ENCODE results near the gene PAX7. TPM values are rescaled to one million over a fixed set of nuclear protein-coding genes. Genes with fewer than 3 reads are reported as not detected.

PAX7 gene
- total RNA-seq, 1 donor from 2014 or later = not detected

DNA sequence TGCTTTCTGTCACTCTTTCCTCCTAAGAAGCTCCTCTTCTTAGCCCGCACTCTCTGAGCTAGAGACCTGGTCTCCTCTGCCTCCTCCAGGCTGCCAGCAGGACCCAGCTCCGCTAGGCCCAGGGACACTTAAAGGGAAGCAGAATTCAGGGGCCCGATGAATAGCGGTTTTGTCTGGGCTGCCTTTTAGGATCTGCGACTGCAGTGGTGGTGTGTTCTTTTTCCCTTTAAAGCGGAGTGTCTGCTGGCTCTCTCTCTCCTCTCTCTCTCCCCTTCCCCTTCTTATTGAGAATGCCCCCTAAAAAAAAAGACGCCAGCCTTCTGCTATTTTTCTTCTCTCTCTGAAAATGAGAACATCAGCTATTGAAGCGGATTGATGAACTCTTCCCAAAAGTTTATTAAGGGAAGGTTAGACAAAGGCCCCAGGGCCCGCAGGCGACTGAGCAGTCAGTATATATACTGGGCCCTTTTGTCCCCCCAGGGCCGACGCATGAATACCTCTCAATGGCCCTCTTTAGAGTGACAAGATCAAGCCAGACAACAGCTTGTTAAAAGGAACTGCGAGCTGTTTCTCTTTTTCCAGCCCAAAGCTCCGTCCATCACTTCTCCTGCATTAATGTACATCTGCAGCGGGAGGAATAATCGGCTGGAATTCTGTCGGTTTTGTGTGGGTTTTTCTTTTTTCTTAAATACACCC is 27.0 kb downstream of the PAX7 start:
- no peak overlapping the region for H3K4me3 ChIP-seq
- peaks cover 62% of the 10 kb centered on the region for H3K27me3 ChIP-seq
- ATAC-seq (no peak), DNase-seq (no peak)
- intact Hi-C loops (cut with DNase I) = no loop called here
- TF ChIP-seq, protein P1, sequence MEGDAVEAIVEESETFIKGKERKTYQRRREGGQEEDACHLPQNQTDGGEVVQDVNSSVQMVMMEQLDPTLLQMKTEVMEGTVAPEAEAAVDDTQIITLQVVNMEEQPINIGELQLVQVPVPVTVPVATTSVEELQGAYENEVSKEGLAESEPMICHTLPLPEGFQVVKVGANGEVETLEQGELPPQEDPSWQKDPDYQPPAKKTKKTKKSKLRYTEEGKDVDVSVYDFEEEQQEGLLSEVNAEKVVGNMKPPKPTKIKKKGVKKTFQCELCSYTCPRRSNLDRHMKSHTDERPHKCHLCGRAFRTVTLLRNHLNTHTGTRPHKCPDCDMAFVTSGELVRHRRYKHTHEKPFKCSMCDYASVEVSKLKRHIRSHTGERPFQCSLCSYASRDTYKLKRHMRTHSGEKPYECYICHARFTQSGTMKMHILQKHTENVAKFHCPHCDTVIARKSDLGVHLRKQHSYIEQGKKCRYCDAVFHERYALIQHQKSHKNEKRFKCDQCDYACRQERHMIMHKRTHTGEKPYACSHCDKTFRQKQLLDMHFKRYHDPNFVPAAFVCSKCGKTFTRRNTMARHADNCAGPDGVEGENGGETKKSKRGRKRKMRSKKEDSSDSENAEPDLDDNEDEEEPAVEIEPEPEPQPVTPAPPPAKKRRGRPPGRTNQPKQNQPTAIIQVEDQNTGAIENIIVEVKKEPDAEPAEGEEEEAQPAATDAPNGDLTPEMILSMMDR (IDR thresholded peaks at IDR 0.05) = no peak
- H3K36me3 ChIP-seq = no peaks in the 10 kb centered on the region
- H3K4me1 ChIP-seq = no peaks in the 10 kb centered on the region
- no peak overlapping the region for H3K27ac ChIP-seq
- H3K9me3 ChIP-seq = no peaks in the 10 kb centered on the region

- no peaks in the 10 kb centered on the region for H3K9me3 ChIP-seq
- peaks cover 50% of the 10 kb centered on the region for H3K27me3 ChIP-seq
- no peak overlapping the region for H3K4me3 ChIP-seq
- no peaks in the 10 kb centered on the region for H3K36me3 ChIP-seq
- DNase-seq (no peak), ATAC-seq (no peak)
- H3K27ac ChIP-seq = no peak overlapping the region
- no peaks in the 10 kb centered on the region for H3K4me1 ChIP-seq
- TF ChIP-seq, protein P1 (IDR thresholded peaks at IDR 0.05) = no peak
- intact Hi-C loops (cut with DNase I) = no loop called here
Observed at GRCh38 chr1:18658831-18659230, 28.2 kb downstream of the PAX7 start.

DNA sequence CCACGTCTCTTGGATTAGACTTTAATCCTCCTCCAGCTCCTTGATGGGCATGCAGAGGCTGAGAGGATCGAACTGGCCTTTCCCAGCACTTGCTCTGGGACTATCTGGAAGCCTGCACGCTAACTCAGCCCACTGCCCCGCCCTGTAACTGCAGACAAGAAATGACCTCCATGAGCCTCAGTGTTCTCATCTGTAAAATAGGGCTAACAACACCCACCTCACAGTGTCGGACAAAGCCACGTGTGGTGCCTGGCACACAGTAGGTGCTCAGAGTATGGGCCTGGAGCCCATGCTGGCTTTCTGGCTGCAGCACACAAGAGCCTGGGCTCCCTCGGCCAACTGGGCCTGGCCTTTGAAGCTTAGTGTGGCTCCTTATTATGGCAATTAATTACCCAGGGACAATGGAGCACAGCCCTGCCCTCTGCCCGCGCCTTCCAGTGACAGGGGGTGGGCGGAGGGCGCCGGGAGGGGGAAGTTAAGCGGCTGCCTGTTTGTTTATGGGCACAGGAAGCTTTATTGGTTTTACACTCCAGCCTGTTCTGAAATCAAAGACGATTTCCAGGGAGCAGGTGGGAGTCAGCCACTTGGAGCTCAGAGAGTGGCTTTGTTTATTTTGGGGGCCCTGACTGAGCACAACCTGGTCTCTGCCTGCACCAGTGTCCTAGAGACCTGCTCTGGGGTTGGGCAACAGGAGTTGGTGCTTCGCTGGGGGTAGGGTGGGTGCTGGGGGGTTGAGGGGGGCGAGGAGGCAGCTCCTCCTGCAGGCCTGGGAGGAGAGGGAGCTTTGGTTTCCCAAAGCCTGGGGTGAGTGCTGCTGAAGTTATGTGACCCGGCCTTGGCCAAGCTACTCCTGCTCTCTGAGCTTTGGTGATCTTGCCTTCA is 31.0 kb downstream of the PAX7 start:
- H3K27ac ChIP-seq = no peak overlapping the region

GRCh38 chr1:18662286-18662639 is 31.6 kb downstream of the PAX7 start:
- no peak for ATAC-seq
- TF ChIP-seq, protein P1 (IDR thresholded peaks at IDR 0.05) = no peak
- H3K27ac ChIP-seq = no peak overlapping the region
- no peak for DNase-seq
- intact Hi-C loops (cut with DNase I) = no loop called here
- H3K27me3 ChIP-seq = peaks cover 25% of the 10 kb centered on the region
- no peak overlapping the region for H3K4me3 ChIP-seq
- H3K36me3 ChIP-seq = no peaks in the 10 kb centered on the region
- peaks cover 5% of the 10 kb centered on the region for H3K4me1 ChIP-seq
- H3K9me3 ChIP-seq = no peaks in the 10 kb centered on the region

More for the DNA sequence above, 31.0 kb downstream of the PAX7 start:
- H3K9me3 ChIP-seq = no peaks in the 10 kb centered on the region
- H3K4me3 ChIP-seq = no peak overlapping the region
- H3K27me3 ChIP-seq = peaks cover 30% of the 10 kb centered on the region
- no peaks in the 10 kb centered on the region for H3K36me3 ChIP-seq
- DNase-seq (no peak), ATAC-seq (no peak)
- intact Hi-C loops (cut with DNase I) = no loop called here
- TF ChIP-seq, protein P1 (IDR thresholded peaks at IDR 0.05) = no peak
- H3K4me1 ChIP-seq = peaks cover 5% of the 10 kb centered on the region

DNA sequence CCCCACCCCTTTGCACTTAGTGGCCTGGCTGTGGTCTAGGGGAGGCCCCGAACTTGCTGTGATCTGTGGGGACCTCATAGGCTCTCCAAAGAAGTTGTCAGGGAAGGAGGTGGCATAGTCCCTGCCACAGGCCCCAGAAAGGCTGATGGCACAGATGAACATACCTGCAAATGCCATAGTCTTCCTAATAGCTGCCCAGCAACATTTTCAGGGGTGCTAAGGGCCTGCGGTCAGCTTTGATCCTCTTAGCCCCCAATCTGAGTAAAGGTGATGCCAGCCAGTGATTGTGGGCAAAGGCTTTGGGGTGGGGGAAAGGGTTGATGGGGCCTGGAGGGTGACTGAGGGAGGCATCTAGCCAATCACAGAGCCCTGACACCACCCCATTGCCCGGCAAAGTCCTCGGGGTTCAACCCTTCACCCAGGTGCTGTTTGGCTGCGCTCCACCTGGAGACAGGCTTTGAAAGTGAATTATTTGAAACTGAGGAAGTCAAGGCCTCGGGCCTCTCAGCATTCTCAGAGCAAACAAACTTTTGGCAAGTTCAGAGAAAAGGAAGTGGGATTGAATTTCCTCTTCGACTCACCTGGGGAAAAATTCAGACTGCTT is 35.8 kb downstream of the PAX7 start:
- DNase-seq (peak; percentile 77), ATAC-seq (peak; percentile 46)
- no peaks in the 10 kb centered on the region for H3K9me3 ChIP-seq
- peaks cover 9% of the 10 kb centered on the region for H3K27me3 ChIP-seq
- H3K27ac ChIP-seq = no peak overlapping the region
- TF ChIP-seq, protein P1 (IDR thresholded peaks at IDR 0.05) = no peak
- H3K4me3 ChIP-seq = no peak overlapping the region
- no peaks in the 10 kb centered on the region for H3K36me3 ChIP-seq
- intact Hi-C loops (cut with DNase I) = no loop called here
- peaks cover 5% of the 10 kb centered on the region for H3K4me1 ChIP-seq
